A172 (cell line): ENCODE measurements around the gene DGCR2. TPM values are rescaled to one million over a fixed set of nuclear protein-coding genes. Genes with fewer than 3 reads are reported as not detected.
A peak's percentile ranks its signal among the peaks of the same experiment; 100 is the strongest.
"Not testable (repeated sequence)": the region's sequence is repeated elsewhere in the genome, so short reads cannot be mapped to it uniquely, and the experiment has no call there.

ENCODE experiments used
- DNase-seq: peaks from one replicate; pipeline ENCODE4 v3.0.0-alpha.2; 2015; ENCODE audit warnings: low spot score
- total RNA-seq: library from RNA; depleted of rRNA; stranded (reverse); fragments of >200 nt; shearing (Covaris generic); gene quantifications from 2 replicates; pipeline ENCODE4 v1.2.3, GENCODE V29; 2014

Gene DGCR2
- total RNA-seq, 1 experiment from 2014 or later: 15.6 TPM

DNA sequence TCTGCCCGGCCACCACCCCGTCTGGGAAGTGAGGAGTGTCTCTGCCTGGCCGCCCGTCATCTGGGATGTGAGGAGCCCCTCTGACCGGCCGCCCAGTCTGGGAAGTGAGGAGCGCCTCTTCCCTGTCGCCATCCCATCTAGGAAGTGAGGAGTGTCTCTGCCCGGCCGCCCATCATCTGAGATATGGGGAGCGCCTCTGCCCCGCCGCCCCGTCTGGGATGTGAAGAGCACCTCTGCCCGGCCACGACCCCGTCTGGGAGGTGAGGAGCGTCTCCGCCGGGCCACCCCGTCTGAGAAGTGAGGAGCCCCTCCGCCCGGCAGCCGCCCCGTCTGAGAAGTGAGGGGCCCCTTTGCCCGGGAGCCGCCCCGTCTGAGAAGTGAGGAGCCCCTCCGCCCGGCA, 38.1 kb downstream of the DGCR2 start:
- not testable (repeated sequence) for DNase-seq

DNA sequence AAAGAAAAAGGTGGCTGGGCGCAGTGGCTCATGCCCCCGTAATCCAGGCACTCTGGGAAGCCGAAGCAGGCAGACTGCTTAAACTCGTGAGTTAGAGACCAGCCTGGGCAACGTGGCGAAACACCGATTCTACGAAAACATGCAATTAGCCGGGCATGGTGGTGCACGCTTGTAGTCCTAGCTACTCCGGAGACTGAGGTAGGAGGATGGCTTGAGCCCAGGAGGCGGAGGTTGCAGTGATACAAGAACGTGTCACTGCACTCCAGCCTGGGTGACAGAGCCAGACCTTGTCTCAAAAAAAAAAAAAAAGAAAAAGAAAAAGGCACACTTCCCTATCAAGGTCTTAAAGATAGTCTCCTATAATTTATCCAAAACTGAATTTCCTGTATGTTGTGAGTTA, 39.4 kb downstream of the DGCR2 start:
- DNase-seq: no peak

- DNase-seq: no peak
Observed at GRCh38 chr22:19082101-19082500, 40.1 kb downstream of the DGCR2 start.

- DNase-seq: no peak
Observed at GRCh38 chr22:19081351-19081750, 40.9 kb downstream of the DGCR2 start.

GRCh38 chr22:19080853-19081252, 41.4 kb downstream of the DGCR2 start:
- DNase-seq: no peak

- DNase-seq: no peak
Observed at GRCh38 chr22:19079691-19080090, 42.5 kb downstream of the DGCR2 start.

DNA sequence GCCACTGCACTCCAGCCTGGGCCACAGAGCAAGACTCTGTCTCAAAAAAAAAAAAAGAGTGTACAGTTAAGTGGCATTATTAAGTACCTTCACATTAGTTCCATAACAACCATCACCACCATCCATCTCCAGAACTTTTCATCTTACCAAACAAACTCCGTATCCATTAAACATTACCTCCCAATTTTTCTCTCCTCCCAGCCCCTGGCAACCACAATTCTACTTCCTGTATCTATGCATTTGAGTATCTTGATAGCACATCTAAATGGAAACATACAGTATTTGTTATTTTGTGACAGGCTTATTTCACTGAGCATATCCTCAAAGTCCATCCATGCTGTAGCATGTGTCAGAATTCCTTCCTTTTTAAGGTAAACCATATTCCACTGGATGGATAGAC, 46.8 kb downstream of the DGCR2 start:
- no peak for DNase-seq

- DNase-seq: not testable (repeated sequence)
Observed at GRCh38 chr22:19072853-19073252, 49.4 kb downstream of the DGCR2 start.

DNA sequence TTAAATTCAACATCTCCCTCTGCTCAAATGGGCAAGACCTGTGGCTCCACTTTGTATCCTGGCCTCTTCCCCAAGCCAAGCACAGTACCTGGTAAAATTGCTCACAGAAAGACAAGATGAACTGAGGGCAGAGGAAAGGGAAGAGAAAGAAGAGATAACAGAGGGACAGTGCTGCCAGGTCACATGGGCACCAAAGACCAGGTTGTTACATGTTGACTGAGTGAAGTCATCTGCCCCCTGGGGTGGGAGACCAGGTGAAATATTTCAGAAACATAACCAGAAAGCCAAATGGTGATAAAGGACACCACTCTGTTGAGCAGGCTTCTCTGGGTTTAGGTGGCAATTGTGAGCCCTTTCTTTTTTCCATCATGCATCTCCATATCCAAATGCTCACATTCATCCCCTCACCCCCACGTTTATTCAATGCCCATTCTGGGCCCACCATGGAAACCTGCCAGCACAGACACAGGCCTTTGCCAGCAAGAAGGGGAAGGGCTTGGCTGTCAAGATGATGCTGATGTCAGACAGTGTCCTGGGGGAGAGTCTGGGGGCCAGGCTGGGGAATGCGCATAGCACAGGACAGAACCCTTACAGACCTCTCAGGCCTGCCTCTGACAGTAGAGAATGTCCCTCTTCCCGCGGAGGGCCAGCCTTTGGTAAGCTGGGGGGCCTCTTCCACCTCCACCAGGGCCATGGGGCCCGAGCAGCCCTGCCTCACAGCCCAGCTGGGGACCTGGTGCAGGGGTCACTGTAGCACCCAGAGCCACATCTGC, 51.6 kb downstream of the DGCR2 start:
- no peak for DNase-seq

DNA sequence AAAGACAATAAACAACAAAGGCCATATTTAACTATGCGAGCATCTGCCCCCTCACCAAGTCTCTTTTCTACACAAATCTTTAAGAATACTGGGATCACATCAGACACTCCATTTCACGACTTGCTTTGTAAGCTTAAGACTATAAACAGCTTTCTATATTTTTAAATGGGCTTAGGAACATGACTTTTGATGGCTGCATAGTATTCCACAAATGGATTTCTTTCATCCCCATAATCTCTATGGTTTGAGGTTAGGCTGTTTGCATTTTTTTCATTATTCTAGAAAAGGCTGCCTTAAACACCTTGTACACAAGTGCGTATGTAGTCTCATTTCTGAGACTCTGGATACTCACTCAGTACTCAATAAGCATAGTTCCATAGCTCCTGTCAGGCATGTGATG, 52.8 kb downstream of the DGCR2 start:
- DNase-seq: no peak

GRCh38 chr22:19068784-19069271, 53.4 kb downstream of the DGCR2 start:
- DNase-seq: no peak

DNA sequence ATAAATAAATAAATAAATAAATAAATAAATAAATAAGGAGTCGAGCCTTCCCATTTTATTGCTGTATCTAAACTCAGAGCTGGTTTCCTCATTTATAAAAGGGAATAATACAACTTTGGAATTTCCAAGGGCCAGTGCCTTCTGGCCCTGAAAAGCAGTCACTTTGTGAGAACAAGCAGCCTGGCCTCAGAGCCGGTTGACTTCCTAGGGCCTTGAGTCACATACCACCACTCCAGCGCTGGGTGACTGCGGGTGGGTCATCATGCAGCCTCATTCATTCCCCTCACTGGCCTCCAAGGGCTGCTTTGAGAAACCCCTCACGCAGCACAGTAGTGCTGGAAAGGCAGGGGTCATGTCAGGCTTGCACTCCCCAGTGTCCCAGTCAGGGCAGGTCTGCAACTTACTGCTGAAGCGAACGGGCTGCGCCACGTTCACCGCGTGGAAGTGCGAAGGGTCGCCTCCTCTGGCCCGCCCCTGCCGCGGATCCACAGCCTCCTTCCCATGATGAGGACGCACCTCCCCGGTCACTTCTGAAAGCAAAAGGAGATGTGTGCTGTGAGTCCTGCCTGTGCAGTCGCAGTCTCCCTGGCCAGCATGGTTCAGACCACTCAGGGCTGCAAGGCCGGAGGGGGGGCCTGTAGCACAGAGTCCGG, 54.4 kb downstream of the DGCR2 start:
- no peak for DNase-seq

GRCh38 chr22:19066531-19067271, 55.5 kb downstream of the DGCR2 start:
- DNase-seq: peak; percentile 46

GRCh38 chr22:19065929-19066328, 56.3 kb downstream of the DGCR2 start:
- DNase-seq: no peak

GRCh38 chr22:19065298-19065859, 56.8 kb downstream of the DGCR2 start:
- no peak for DNase-seq

DNA sequence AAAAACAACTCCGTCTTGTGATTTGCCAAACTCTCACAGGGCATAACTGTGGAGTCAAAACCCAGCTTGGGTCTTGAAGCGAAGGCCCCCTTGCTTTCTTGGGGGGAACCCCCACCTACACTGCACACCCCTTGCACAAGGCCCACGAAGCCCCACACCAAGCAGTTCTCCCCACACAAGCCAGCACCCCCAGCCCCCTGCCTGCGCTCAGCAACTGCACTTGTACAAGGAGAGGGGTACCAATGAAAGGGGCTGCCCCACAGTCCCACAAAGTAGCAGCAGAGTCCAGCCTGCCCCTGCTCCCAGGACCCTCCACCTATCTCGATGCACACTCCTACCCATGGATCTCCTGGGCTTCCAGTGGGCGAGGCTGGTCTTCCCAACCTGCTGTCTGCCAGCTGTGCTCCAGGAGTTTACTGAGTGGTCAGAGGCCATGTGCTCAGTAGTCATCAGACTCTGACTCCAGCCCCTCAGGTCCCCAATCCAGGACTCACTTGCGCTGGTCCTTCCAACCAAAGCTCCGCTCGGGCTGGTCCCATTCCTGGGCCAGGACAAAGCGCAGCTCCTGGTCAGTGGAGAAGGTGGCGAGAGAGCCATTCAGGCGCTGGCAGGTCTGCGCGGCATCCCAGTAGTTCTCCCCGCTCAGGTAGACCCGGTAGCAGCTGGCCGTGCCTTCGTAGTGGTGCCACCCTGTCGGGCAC, 57.7 kb downstream of the DGCR2 start:
- DNase-seq: no peak

DNA sequence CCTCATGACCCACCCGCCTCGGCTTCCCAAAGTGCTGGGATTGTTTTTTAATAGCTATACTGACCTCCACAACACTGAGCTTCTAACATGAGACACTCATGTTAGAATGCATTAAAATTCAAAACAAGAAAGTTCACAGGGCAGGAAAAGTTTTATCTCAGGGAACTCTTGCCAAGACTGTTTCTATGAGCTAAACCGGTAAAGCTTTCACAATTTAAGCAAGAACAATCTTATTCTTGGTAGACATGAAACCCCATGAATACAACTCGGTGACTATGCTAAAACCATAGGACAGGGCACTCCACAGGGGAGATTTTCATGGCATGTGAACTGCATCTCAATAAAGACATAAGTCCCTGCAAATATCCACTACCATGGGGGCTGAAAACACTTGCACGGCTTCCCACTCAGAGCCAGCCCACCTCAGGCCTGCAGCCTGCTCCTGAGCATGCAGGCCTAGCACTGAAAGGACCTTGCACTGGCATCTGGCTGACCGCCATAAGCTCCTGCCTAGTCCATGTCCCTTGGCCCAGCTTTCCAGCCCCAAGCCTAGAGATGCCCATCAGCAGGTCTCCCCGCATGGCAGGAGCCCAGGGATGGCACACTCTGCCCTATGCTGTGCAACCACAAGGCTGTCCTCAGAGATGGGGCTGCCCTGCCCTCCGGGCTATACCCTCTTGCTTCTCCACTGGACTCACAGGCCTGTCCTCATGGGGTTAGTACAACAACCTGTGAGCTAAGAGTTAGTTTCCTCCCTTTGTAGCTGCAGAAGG, 58.4 kb downstream of the DGCR2 start:
- no peak for DNase-seq

DNA sequence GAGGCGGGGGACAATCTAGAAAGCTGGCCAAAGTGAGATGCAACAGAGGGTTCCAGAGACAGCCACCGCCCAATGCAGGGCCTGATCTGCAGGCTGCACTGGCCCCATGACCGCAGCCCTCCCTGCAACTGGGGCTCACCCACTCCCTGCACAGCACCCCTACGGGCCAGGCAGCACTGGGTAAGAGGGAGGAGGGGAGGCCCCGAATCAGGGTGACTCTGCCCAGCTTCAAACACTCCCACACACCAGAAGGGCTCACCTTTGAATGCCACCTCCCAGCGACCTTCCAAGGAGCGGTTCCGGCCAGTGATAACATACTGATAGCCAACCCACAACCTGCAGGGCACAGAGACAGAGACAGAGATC, 59.3 kb downstream of the DGCR2 start:
- no peak for DNase-seq

GRCh38 chr22:19062139-19062942, 59.9 kb downstream of the DGCR2 start:
- DNase-seq: no peak
